ENCODE results near the gene BTBD18. TPM values are rescaled to one million over a fixed set of nuclear protein-coding genes. Genes with fewer than 3 reads are reported as not detected.

Gene BTBD18
- total and polyA plus RNA-seq, 2 of the 13 experiments (the other 11 are each of a cell fraction or from before 2014, with no cell fraction given), result not detected

GRCh38 chr11:57761301-57762234 is 9.9 kb upstream of the BTBD18 start, which contains the start of gene CTNND1 (continued):
- TF ChIP-seq ZNF281 (CRISPR knock-in tag; IDR thresholded peaks at IDR 0.05; ENCODE audit: borderline replicate concordance) (peak; percentile 72; the same call in 1 of the 2 replicates), MEIS1 (CRISPR knock-in tag; IDR thresholded peaks at IDR 0.05; ENCODE audit: borderline replicate concordance) (peak; percentile 53; the same call in 1 of the 2 replicates), TBX3 (IDR thresholded peaks at IDR 0.05; ENCODE audit: borderline replicate concordance) (peak; percentile 48; the same call in 1 of the 2 replicates), TFDP2 (CRISPR knock-in tag; IDR thresholded peaks at IDR 0.05) (peak; percentile 45; the same call in 1 of the 2 replicates), ZSCAN25 (CRISPR knock-in tag; IDR thresholded peaks at IDR 0.05) (no peak), KAT8 (CRISPR knock-in tag; IDR thresholded peaks at IDR 0.05) (peak; percentile 85), ZSCAN12 (CRISPR knock-in tag; IDR thresholded peaks at IDR 0.05) (0 out of 2 replicates have a peak, but pooled peaks have one; percentile 10), NR2F6 (IDR thresholded peaks at IDR 0.05) (peak; percentile 16; the same call in 1 of the 2 replicates), NR2F6 (CRISPR knock-in tag; IDR thresholded peaks at IDR 0.05) (no peak), ZNF605 (CRISPR knock-in tag; IDR thresholded peaks at IDR 0.05) (no peak), GLMP (CRISPR knock-in tag; IDR thresholded peaks at IDR 0.05; ENCODE audit: borderline replicate concordance) (no peak), CHCHD3 (CRISPR knock-in tag; IDR thresholded peaks at IDR 0.05) (no peak), MIXL1 (CRISPR knock-in tag; IDR thresholded peaks at IDR 0.05) (peak; percentile 66; the same call in 1 of the 2 replicates), ZNF335 (CRISPR knock-in tag; IDR thresholded peaks at IDR 0.05) (peak; percentile 48; the same call in 1 of the 2 replicates), ZNF331 (CRISPR knock-in tag; IDR thresholded peaks at IDR 0.05) (peak; percentile 68), ZSCAN9 (CRISPR knock-in tag; IDR thresholded peaks at IDR 0.05; ENCODE audit: borderline replicate concordance) (peak; percentile 88), CEBPG (CRISPR knock-in tag; IDR thresholded peaks at IDR 0.05) (peak; percentile 41; the same call in 1 of the 2 replicates), HDAC2 (CRISPR knock-in tag; IDR thresholded peaks at IDR 0.05) (peak; percentile 49; the same call in 1 of the 2 replicates), NCOR1 (IDR thresholded peaks at IDR 0.05; ENCODE audit: borderline replicate concordance, low read length) (peak; percentile 37; the same call in 1 of the 2 replicates), DRAP1 (CRISPR knock-in tag; IDR thresholded peaks at IDR 0.05) (peak; percentile 91), ESRRA (CRISPR knock-in tag; IDR thresholded peaks at IDR 0.05; ENCODE audit: low read depth) (no peak), ZNF34 (CRISPR knock-in tag; IDR thresholded peaks at IDR 0.05; ENCODE audit: borderline replicate concordance) (0 out of 2 replicates have a peak, but pooled peaks have one; percentile 49), BATF2 (CRISPR knock-in tag; IDR thresholded peaks at IDR 0.05) (no peak)

Data from HepG2 (cell line).